HEK293T (cell line): ENCODE measurements around the gene FUT8.
"Not testable (repeated sequence)": the region's sequence is repeated elsewhere in the genome, so short reads cannot be mapped to it uniquely, and the experiment has no call there.

Experiments
- CTCF ChIA-PET: fragments of 350-600 bp; formaldehyde crosslinking; extraction: SDS; loops from one replicate; lab custom pipeline; 2021; ENCODE audit warnings: antibody characterized with exemption, inconsistent platforms; lab: Yijun Ruan, JAX
- POLR2A ChIA-PET: fragments of 350-600 bp; formaldehyde crosslinking; extraction: SDS; loops from one replicate; lab custom pipeline; 2020; ENCODE audit warnings: antibody characterized with exemption, inconsistent platforms; lab: Yijun Ruan, JAX
- DNase-seq: peaks from one replicate; pipeline ENCODE4 v3.0.0; 2012; ENCODE audit warnings: mixed read lengths; ENCODE audit errors: extremely low spot score
- ARNT ChIP-seq: fragments of 450-650 bp; IDR thresholded peaks from 2 replicates; pipeline ENCODE4 v1.6.1; 2017; ENCODE audit warnings: mild to moderate bottlenecking
- BHLHE40 ChIP-seq: fragments of 450-650 bp; IDR thresholded peaks from 2 replicates; pipeline ENCODE4 v1.6.1; 2016; ENCODE audit warnings: mild to moderate bottlenecking, moderate library complexity, borderline replicate concordance
- CTBP1 ChIP-seq: fragments of 450-650 bp; IDR thresholded peaks from 2 replicates; pipeline ENCODE4 v1.6.1; 2016; ENCODE audit warnings: borderline replicate concordance
- ELF4 ChIP-seq: fragments of 450-650 bp; IDR thresholded peaks from 2 replicates; pipeline ENCODE4 v1.6.1; 2017; ENCODE audit warnings: antibody characterized with exemption
- FOXA1 ChIP-seq: fragments of 450-650 bp; IDR thresholded peaks from 2 replicates; pipeline ENCODE4 v1.6.1; 2016; ENCODE audit warnings: mild to moderate bottlenecking
- FOXK2 ChIP-seq: fragments of 450-650 bp; IDR thresholded peaks from 2 replicates; pipeline ENCODE4 v1.6.1; 2016; ENCODE audit warnings: mild to moderate bottlenecking
- FOXM1 ChIP-seq: fragments of 450-650 bp; IDR thresholded peaks from 2 replicates; pipeline ENCODE4 v1.6.1; 2017; ENCODE audit warnings: mild to moderate bottlenecking, borderline replicate concordance
- HDGF ChIP-seq: fragments of 450-650 bp; IDR thresholded peaks from 2 replicates; pipeline ENCODE4 v1.6.1; 2017; ENCODE audit warnings: antibody characterized with exemption, borderline replicate concordance
- L3MBTL2 ChIP-seq: fragments of 450-650 bp; conservative IDR thresholded peaks from 2 replicates; pipeline ENCODE4 v1.6.1; 2016; ENCODE audit warnings: mild to moderate bottlenecking
- LEF1 ChIP-seq: fragments of 450-650 bp; IDR thresholded peaks from 2 replicates; pipeline ENCODE4 v1.6.1; 2017; ENCODE audit warnings: mild to moderate bottlenecking, borderline replicate concordance
- NFRKB ChIP-seq: fragments of 450-650 bp; IDR thresholded peaks from 2 replicates; pipeline ENCODE4 v1.6.1; 2016; ENCODE audit warnings: mild to moderate bottlenecking, moderate library complexity
- PKNOX1 ChIP-seq: fragments of 450-650 bp; IDR thresholded peaks from 2 replicates; pipeline ENCODE4 v1.6.1; 2016
- SP1 ChIP-seq: fragments of 450-650 bp; IDR thresholded peaks from 2 replicates; pipeline ENCODE4 v1.6.1; 2017
- SUZ12 ChIP-seq: fragments of 450-650 bp; IDR thresholded peaks from 2 replicates; pipeline ENCODE4 v1.6.1; 2016; ENCODE audit warnings: mild to moderate bottlenecking
- TARDBP ChIP-seq: fragments of 450-650 bp; IDR thresholded peaks from 2 replicates; pipeline ENCODE4 v1.6.1; 2016
- ZNF384 ChIP-seq: fragments of 450-650 bp; IDR thresholded peaks from 2 replicates; pipeline ENCODE4 v1.6.1; 2016

FUT8 gene

GRCh38 chr14:65465584-65465983 lies 53.1 kb downstream of the FUT8 start:
- CTCF ChIA-PET, result no interaction called here
- POLR2A ChIA-PET, result no interaction called here
- no peak for DNase-seq
- TF ChIP-seq ZNF384 (no peak), L3MBTL2 (no peak), FOXK2 (no peak), ARNT (no peak), PKNOX1 (peak; percentile 86), BHLHE40 (no peak), LEF1 (no peak)

DNA sequence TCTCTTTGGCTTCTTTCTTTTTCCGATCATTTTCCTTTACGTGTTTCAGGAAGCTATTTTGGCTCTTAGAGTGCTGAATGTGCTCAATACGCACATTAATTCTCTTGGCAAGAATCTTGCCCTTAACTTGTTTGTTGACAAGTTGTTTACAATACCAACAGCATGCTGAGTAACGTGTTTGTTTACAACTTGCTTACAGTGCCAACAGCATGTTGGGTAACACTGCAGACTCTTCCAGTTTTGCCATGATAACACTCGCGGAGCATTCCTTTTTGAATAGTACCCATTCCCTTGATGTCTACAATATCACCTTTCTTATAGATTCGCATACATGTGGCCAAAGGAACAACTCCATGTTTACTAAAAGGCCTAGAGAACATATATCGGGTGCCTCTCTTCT lies 55.4 kb downstream of the FUT8 start:
- CTCF ChIA-PET, POLR2A ChIA-PET, DNase-seq: not testable (repeated sequence)

DNA sequence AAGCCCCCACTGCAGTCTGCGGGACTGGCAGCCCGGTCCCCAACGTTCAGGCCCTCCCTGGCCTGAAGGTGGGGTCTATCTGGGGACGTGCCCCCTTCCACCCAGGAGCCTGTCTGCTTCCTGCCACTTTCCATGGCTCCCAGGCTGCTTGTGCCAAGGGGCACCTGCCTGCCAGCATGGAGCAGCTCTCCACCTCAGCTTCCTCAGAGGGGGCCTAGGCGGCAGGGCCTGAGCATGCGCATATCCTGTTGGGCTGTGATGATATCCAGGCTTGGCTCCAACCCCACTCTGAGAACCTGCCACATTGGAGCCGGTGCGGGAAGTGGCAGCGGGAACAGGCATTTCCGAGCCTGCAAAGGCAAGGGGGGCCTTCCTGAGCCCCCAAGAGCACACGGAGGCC lies 57.4 kb downstream of the FUT8 start:
- DNase-seq, result no peak
- TF ChIP-seq ARNT (no peak), PKNOX1 (no peak), SUZ12 (no peak), SP1 (no peak), HDGF (no peak), TARDBP (no peak), BHLHE40 (no peak), FOXA1 (no peak), CTBP1 (no peak), FOXK2 (no peak), ELF4 (no peak), L3MBTL2 (no peak), FOXM1 (no peak), NFRKB (no peak), LEF1 (no peak), ZNF384 (no peak)
- ChIA-PET POLR2A (no interaction called here), CTCF (no interaction called here)

GRCh38 chr14:65470404-65470880 lies 57.9 kb downstream of the FUT8 start:
- no peak for DNase-seq
- TF ChIP-seq L3MBTL2 (no peak), TARDBP (no peak), FOXA1 (no peak), CTBP1 (no peak), SUZ12 (no peak), SP1 (no peak), HDGF (no peak), PKNOX1 (no peak), NFRKB (no peak), FOXK2 (no peak), ELF4 (no peak)
- POLR2A ChIA-PET, result no interaction called here
- CTCF ChIA-PET, result no interaction called here

- POLR2A ChIA-PET, result no interaction called here
These were observed 58.7 kb downstream of the FUT8 start for GRCh38 chr14:65471038-65471878.

More at GRCh38 chr14:65471038-65471878, 58.7 kb downstream of the FUT8 start:
- TF ChIP-seq FOXA1, result no peak
- TF ChIP-seq NFRKB, result no peak
- no peak for TF ChIP-seq ZNF384
- TF ChIP-seq FOXM1, result no peak
- TF ChIP-seq L3MBTL2, result no peak
- no peak for TF ChIP-seq LEF1
- no peak for TF ChIP-seq TARDBP
- TF ChIP-seq BHLHE40, result no peak
- no peak for TF ChIP-seq FOXK2
- TF ChIP-seq HDGF, result no peak
- no peak for TF ChIP-seq ARNT
- TF ChIP-seq SP1, result no peak
- TF ChIP-seq CTBP1, result no peak
- TF ChIP-seq ELF4, result no peak
- TF ChIP-seq PKNOX1, result no peak
- no peak for TF ChIP-seq SUZ12
- DNase-seq, result no peak
- CTCF ChIA-PET, result interaction anchor here (0.8 kb wide), 1 partner anchor 130 kb away, joined by 3 read pairs; no protein-coding TSS in a partner anchor
